Ectodermal cell (in vitro differentiated cells): ENCODE measurements around the gene RAD51C.
"Not testable (repeated sequence)": the region's sequence is repeated elsewhere in the genome, so short reads cannot be mapped to it uniquely, and the experiment has no call there.

Experiments used
- H3K27ac ChIP-seq: 2 replicates; pipeline ENCODE4 v1.7.0; 2013; ENCODE audit warnings: mild to moderate bottlenecking, low read depth, low read length; ENCODE audit not compliant: insufficient read depth, poor library complexity, severe bottlenecking
- H3K27me3 ChIP-seq: 2 replicates; pipeline ENCODE4 v1.7.0; 2013; ENCODE audit warnings: mild to moderate bottlenecking, low read length; ENCODE audit not compliant: insufficient read depth, control insufficient read depth, poor library complexity, severe bottlenecking
- H3K36me3 ChIP-seq: one replicate; pipeline ENCODE4 v1.7.0; 2013; ENCODE audit warnings: low read length; ENCODE audit not compliant: control insufficient read depth, insufficient read depth
- H3K4me1 ChIP-seq: one replicate; pipeline ENCODE4 v1.7.0; 2013; ENCODE audit warnings: low read length; ENCODE audit not compliant: control insufficient read depth, insufficient read depth
- H3K4me3 ChIP-seq: 2 replicates; pipeline ENCODE4 v1.7.0; 2013; ENCODE audit warnings: low read depth, low read length, control low read depth; ENCODE audit not compliant: insufficient read depth
- H3K9me3 ChIP-seq: 2 replicates; pipeline ENCODE4 v1.7.0; 2013; ENCODE audit warnings: mild to moderate bottlenecking, low read length, moderate library complexity; ENCODE audit not compliant: control insufficient read depth
- WGBS, 2 experiments: methylation state at CpG; one replicate each; pipeline ENCODE4 v1.1.7; 2013; ENCODE audit warnings: missing lambda C conversion rate in 2 of 2; 5-methylcytosine and 5-hydroxymethylcytosine counted together

The RAD51C gene

GRCh38 chr17:58680038-58680369 is 12.4 kb upstream of the RAD51C start:
- Histone ChIP-seq H3K36me3 (no peaks in the 10 kb centered on the region), H3K9me3 (no peaks in the 10 kb centered on the region), H3K27ac (no peak overlapping the region), H3K4me3 (no peak overlapping the region), H3K27me3 (no peaks in the 10 kb centered on the region), H3K4me1 (no peaks in the 10 kb centered on the region)
- 79 to 83% methylated on average over 6 of the region's 6 CpGs for WGBS, 2 experiments

- H3K4me3 ChIP-seq = no peak overlapping the region
- no peaks in the 10 kb centered on the region for H3K36me3 ChIP-seq
- 78 to 85% methylated on average over 10 of the region's 10 CpGs for WGBS, 2 experiments
- H3K4me1 ChIP-seq = no peaks in the 10 kb centered on the region
- no peak overlapping the region for H3K27ac ChIP-seq
- no peaks in the 10 kb centered on the region for H3K9me3 ChIP-seq
- no peaks in the 10 kb centered on the region for H3K27me3 ChIP-seq
Measured at GRCh38 chr17:58684003-58684402, 8.4 kb upstream of the RAD51C start.

GRCh38 chr17:58684462-58684861 is 7.9 kb upstream of the RAD51C start:
- H3K36me3 ChIP-seq, H3K4me1 ChIP-seq, H3K4me3 ChIP-seq, H3K9me3 ChIP-seq, H3K27ac ChIP-seq, H3K27me3 ChIP-seq: not testable (repeated sequence)
- 90 to 95% methylated on average over 4 to 5 of the region's 6 CpGs for WGBS, 2 experiments

GRCh38 chr17:58686980-58687379 is 5.4 kb upstream of the RAD51C start:
- Histone ChIP-seq H3K27ac (no peak overlapping the region), H3K9me3 (no peaks in the 10 kb centered on the region), H3K4me1 (no peaks in the 10 kb centered on the region), H3K27me3 (no peaks in the 10 kb centered on the region), H3K36me3 (no peaks in the 10 kb centered on the region), H3K4me3 (no peak overlapping the region)
- WGBS, 2 experiments = 88 to 90% methylated on average over 4 of the region's 4 CpGs

DNA sequence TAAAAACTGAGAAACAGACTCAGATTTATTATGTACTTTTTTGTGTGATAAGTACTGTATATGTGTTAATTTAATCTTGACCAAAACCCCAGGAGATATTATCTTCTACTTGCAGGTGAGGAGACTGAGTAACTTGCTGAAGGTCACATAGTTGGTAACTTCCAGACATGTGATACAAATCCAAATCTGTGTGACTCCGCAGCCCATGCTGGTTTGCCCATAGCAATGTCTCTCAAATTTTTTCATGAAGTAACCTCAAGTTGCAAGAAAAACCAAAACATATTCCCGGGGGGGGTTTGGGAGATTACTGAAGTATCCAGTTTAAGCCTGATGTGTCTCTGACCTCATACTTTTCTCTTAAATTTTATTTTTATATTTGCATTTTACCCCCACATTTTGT is 3.9 kb upstream of the RAD51C start:
- WGBS, 2 experiments = 88 to 100% methylated on average over 1 to 2 of the region's 2 CpGs
- Histone ChIP-seq H3K4me1 (peaks cover 3% of the 10 kb centered on the region), H3K4me3 (no peak overlapping the region), H3K36me3 (no peaks in the 10 kb centered on the region), H3K27ac (no peak overlapping the region), H3K27me3 (no peaks in the 10 kb centered on the region), H3K9me3 (no peaks in the 10 kb centered on the region)

DNA sequence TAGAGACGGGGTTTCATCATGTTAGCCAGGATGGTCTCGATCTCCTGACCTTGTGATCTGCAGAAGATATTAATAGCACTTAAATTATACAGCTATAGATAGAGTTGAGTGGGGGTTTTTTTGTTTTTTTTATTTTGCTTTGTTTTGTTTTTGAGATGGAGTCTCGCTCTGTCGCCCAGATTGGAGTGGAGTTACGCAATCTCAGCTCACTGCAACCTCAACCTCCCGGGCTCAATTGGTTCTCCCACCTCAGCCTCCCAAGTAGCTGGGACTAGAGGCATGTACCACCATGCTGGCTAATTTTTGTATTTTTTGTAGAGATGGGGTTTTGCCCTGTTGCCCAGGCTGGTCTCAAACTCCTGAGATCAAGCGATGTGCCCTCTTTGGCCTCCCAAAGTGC is 2.4 kb upstream of the RAD51C start:
- 93 to 95% methylated on average over 6 to 7 of the region's 7 CpGs for WGBS, 2 experiments
- H3K27me3 ChIP-seq, H3K4me1 ChIP-seq, H3K27ac ChIP-seq, H3K9me3 ChIP-seq, H3K4me3 ChIP-seq, H3K36me3 ChIP-seq: not testable (repeated sequence)

DNA sequence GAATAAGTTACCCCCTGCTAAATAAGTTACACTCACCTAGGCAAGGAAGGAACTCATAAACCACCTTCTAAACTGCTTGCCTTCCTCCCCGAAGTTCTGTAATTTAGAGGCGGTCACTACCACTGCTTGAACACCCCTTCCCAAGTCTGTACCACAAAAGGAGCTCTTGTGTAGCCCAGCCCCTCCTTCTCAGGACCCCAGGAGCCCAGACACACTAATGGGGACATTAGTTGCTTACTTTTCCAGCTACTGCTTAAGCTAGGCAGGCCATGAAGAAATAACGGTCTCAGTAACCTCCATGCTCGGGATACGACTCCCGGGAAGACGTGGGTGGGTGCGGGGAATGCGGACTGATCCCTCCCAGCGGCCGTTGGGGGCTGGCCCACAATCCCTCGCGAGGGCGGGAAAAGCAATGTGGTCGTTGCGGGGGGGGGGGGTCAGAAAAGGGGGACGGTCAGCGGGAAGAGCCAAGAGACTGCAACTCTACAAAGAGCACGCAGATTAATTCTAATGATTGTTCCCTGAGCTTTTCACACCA is 632 bp upstream of the RAD51C start, which contains the start of gene TEX14:
Gene TEX14 (minus strand): TSS at position 345 of the 538 bp plus-strand sequence. CDS start 40,044 bp downstream, outside the sequence.
- Histone ChIP-seq H3K4me1 (peaks cover 3% of the 10 kb centered on the region), H3K4me3 (peak within 1 kb of the TSS; percentile 61), H3K27ac (peak within 1 kb of the TSS; percentile 55), H3K36me3 (no peaks in the 10 kb centered on the region), H3K9me3 (no peaks in the 10 kb centered on the region), H3K27me3 (no peaks in the 10 kb centered on the region)
- WGBS, 2 experiments = 89 to 92% methylated on average over 19 of the region's 19 CpGs

GRCh38 chr17:58693208-58693607 is 806 bp downstream of the RAD51C start:
- WGBS, 2 experiments = 89 to 93% methylated on average over 8 of the region's 8 CpGs
- Histone ChIP-seq H3K4me3 (peak overlapping the region; percentile 61), H3K9me3 (no peaks in the 10 kb centered on the region), H3K27me3 (no peaks in the 10 kb centered on the region), H3K36me3 (no peaks in the 10 kb centered on the region), H3K4me1 (peaks cover 3% of the 10 kb centered on the region), H3K27ac (no peak overlapping the region)

DNA sequence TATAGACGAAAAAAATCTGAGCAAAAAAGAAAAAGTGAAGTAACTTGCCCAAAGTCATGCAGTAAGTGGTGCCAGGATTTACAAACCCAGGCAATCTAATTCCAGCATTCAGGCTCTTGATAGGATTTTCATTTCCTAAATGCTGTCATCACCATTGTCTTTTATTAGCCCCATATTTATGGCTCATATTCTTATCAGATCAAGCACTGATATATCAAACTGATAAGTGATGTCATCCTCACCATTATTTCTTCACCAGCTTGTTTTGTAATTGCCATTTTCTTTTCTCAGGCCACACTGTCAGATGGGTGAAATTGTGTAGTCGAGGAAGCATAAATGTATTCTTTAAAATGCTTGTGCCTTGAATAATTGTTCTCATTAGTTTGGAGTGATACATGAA is 1.3 kb downstream of the RAD51C start:
- H3K27ac ChIP-seq = no peak overlapping the region
- peaks cover 3% of the 10 kb centered on the region for H3K4me1 ChIP-seq
- WGBS, 2 experiments = 86 to 94% methylated on average over 2 of the region's 2 CpGs
- H3K36me3 ChIP-seq = no peaks in the 10 kb centered on the region
- no peaks in the 10 kb centered on the region for H3K27me3 ChIP-seq
- no peak overlapping the region for H3K4me3 ChIP-seq
- no peaks in the 10 kb centered on the region for H3K9me3 ChIP-seq

DNA sequence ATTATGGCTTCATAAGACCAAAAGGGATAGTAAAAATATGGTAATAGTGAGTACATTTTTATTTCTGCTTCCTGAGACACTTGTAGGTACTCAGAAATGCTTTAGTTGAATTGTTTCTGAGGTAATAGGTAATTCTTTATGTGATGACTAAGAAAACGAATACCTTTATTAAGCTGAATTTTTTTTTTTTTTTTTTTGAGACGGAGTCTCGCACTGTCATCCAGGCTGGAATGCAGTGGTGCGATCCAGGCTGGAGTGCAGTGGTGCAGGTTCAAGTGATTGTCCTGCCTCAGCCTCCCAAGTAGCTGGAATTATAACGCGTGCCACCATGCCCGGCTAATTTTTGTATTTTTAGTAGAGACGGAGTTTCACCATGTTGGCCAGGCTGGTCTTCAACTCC is 1.9 kb downstream of the RAD51C start:
- 93 to 98% methylated on average over 8 of the region's 8 CpGs for WGBS, 2 experiments
- H3K9me3 ChIP-seq = no peaks in the 10 kb centered on the region
- no peak overlapping the region for H3K27ac ChIP-seq
- no peak overlapping the region for H3K4me3 ChIP-seq
- no peaks in the 10 kb centered on the region for H3K36me3 ChIP-seq
- H3K27me3 ChIP-seq = no peaks in the 10 kb centered on the region
- peaks cover 3% of the 10 kb centered on the region for H3K4me1 ChIP-seq

DNA sequence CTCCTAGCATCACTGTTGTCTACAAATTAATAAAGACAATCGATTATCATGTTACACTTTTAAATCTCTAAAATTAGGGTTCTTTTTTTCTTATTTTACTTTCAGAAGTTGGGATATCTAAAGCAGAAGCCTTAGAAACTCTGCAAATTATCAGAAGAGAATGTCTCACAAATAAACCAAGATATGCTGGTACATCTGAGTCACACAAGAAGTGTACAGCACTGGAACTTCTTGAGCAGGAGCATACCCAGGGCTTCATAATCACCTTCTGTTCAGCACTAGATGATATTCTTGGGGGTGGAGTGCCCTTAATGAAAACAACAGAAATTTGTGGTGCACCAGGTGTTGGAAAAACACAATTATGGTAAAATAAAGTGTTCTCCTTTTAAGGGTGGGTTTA is 2.4 kb downstream of the RAD51C start:
- H3K4me1 ChIP-seq = peaks cover 3% of the 10 kb centered on the region
- H3K36me3 ChIP-seq = no peaks in the 10 kb centered on the region
- H3K9me3 ChIP-seq = no peaks in the 10 kb centered on the region
- 83% methylated on average over 1 of the region's 1 CpG; no CpG with 5 or more reads in 1 of the 2 experiments for WGBS, 2 experiments
- H3K4me3 ChIP-seq = no peak overlapping the region
- H3K27me3 ChIP-seq = no peaks in the 10 kb centered on the region
- H3K27ac ChIP-seq = no peak overlapping the region
